ENCODE results near the gene RBBP6. TPM values are rescaled to one million over a fixed set of nuclear protein-coding genes. Genes with fewer than 3 reads are reported as not detected.
A peak's percentile ranks its signal among the peaks of the same experiment; 100 is the strongest.
"Not testable (repeated sequence)": the region's sequence is repeated elsewhere in the genome, so short reads cannot be mapped to it uniquely, and the experiment has no call there.

RBBP6 gene
- total and polyA plus RNA-seq, 4 experiments from 2014 or later, result 26.4 to 102 (median 61.3) TPM

GRCh38 chr16:24609740-24610415 is 70.5 kb downstream of the RBBP6 start:
- CTCF ChIA-PET (ENCODE audit: partially characterized antibody), result interaction anchor here (1.5 kb wide), 1 partner anchor 9 kb away, joined by 4 read pairs; no protein-coding TSS in a partner anchor
- H3K4me3 Mint-ChIP-seq, result peak overlapping the region in 4 of 8 donors; percentile 15 to 36 (median 24)
- peak overlapping the region in 1 of 7 donors; percentile 60 for H3K27ac Mint-ChIP-seq
- H3K36me3 Mint-ChIP-seq, result peaks cover 0 to 3% of the 10 kb centered on the region in 2 donors
- H3K4me1 ChIP-seq (ENCODE audit: insufficient read depth, low read length), result no peaks in the 10 kb centered on the region
- peaks cover 43 to 45% of the 10 kb centered on the region in 2 donors for H3K27me3 Mint-ChIP-seq
- no peaks in the 10 kb centered on the region for H3K9me3 ChIP-seq (ENCODE audit: control insufficient read depth in 1 of 2, low read length in 2 of 2)
- no peak overlapping the region for H3K4me3 ChIP-seq (ENCODE audit: low read length in 2 of 2)
- H3K27ac ChIP-seq (ENCODE audit: low read depth, low read length), result no peak overlapping the region
- no peaks in the 10 kb centered on the region for H3K9me3 Mint-ChIP-seq
- POLR2A ChIA-PET (ENCODE audit: partially characterized antibody), result no interaction called here
- no peaks in the 10 kb centered on the region for H3K27me3 ChIP-seq (ENCODE audit: insufficient read depth, low read length)
- H3K36me3 ChIP-seq (ENCODE audit: insufficient read depth, low read length), result no peaks in the 10 kb centered on the region
- intact Hi-C loops (cut with micrococcal nuclease), result no loop called here
- DNase-seq, result no peak
- H3K4me1 Mint-ChIP-seq, result peaks cover 0 to 15% (median 7%) of the 10 kb centered on the region in 4 donors

DNA sequence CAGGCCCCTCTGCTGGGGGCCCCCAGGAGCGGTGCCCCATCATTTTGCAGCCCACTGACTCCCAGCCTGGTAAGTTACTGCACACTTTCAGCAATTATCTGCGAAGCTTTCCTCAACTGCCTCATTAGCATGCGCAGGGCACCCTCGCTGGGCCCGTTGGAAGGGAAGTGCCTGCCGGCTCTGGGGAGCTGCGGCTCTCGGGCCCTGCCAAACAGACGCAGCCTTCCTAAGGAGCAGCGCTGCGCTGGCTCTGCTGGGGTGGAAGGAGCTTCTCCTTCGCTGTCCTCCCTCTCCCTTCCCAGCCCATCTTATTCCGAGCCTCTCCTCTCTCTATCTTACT is 71.0 kb downstream of the RBBP6 start:
- no peaks in the 10 kb centered on the region for H3K9me3 ChIP-seq (ENCODE audit: control insufficient read depth in 1 of 2, low read length in 2 of 2)
- H3K27ac ChIP-seq (ENCODE audit: low read depth, low read length), result no peak overlapping the region
- intact Hi-C loops (cut with micrococcal nuclease), result no loop called here
- ChIA-PET CTCF (ENCODE audit: partially characterized antibody) (interaction anchor here (1.5 kb wide), 1 partner anchor 9 kb away, joined by 4 read pairs; no protein-coding TSS in a partner anchor), POLR2A (ENCODE audit: partially characterized antibody) (no interaction called here)
- no peak overlapping the region for H3K27ac Mint-ChIP-seq
- peaks cover 43 to 49% of the 10 kb centered on the region in 2 donors for H3K27me3 Mint-ChIP-seq
- no peaks in the 10 kb centered on the region for H3K4me1 ChIP-seq (ENCODE audit: insufficient read depth, low read length)
- no peaks in the 10 kb centered on the region for H3K9me3 Mint-ChIP-seq
- no peaks in the 10 kb centered on the region for H3K36me3 ChIP-seq (ENCODE audit: insufficient read depth, low read length)
- H3K4me3 Mint-ChIP-seq, result peak overlapping the region in 5 of 8 donors; percentile 17 to 36 (median 26)
- H3K27me3 ChIP-seq (ENCODE audit: insufficient read depth, low read length), result no peaks in the 10 kb centered on the region
- peaks cover 0 to 3% of the 10 kb centered on the region in 2 donors for H3K36me3 Mint-ChIP-seq
- no peak for DNase-seq
- H3K4me3 ChIP-seq (ENCODE audit: low read length in 2 of 2), result no peak overlapping the region
- H3K4me1 Mint-ChIP-seq, result peaks cover 0 to 15% (median 7%) of the 10 kb centered on the region in 4 donors

- no peak overlapping the region for H3K27ac ChIP-seq (ENCODE audit: low read depth, low read length)
- Mint-ChIP-seq H3K9me3 (no peaks in the 10 kb centered on the region), H3K36me3 (peaks cover 0 to 3% of the 10 kb centered on the region in 2 donors), H3K27me3 (peaks cover 43 to 47% of the 10 kb centered on the region in 2 donors), H3K27ac (no peak overlapping the region), H3K4me1 (peaks cover 0 to 15% (median 7%) of the 10 kb centered on the region in 4 donors), H3K4me3 (no peak overlapping the region)
- H3K36me3 ChIP-seq (ENCODE audit: insufficient read depth, low read length), result no peaks in the 10 kb centered on the region
- no peaks in the 10 kb centered on the region for H3K9me3 ChIP-seq (ENCODE audit: control insufficient read depth in 1 of 2, low read length in 2 of 2)
- intact Hi-C loops (cut with micrococcal nuclease), result no loop called here
- DNase-seq, result no peak
- CTCF ChIA-PET (ENCODE audit: partially characterized antibody), result no interaction called here
- no peak overlapping the region for H3K4me3 ChIP-seq (ENCODE audit: low read length in 2 of 2)
- H3K4me1 ChIP-seq (ENCODE audit: insufficient read depth, low read length), result no peaks in the 10 kb centered on the region
- no peaks in the 10 kb centered on the region for H3K27me3 ChIP-seq (ENCODE audit: insufficient read depth, low read length)
- POLR2A ChIA-PET (ENCODE audit: partially characterized antibody), result no interaction called here
These were observed 71.9 kb downstream of the RBBP6 start for GRCh38 chr16:24611310-24611709.

GRCh38 chr16:24612656-24613055 is 73.3 kb downstream of the RBBP6 start:
- Histone ChIP-seq H3K4me3 (ENCODE audit: low read length in 2 of 2) (no peak overlapping the region), H3K4me1 (ENCODE audit: insufficient read depth, low read length) (no peaks in the 10 kb centered on the region), H3K27me3 (ENCODE audit: insufficient read depth, low read length) (no peaks in the 10 kb centered on the region), H3K36me3 (ENCODE audit: insufficient read depth, low read length) (no peaks in the 10 kb centered on the region), H3K9me3 (ENCODE audit: control insufficient read depth in 1 of 2, low read length in 2 of 2) (no peaks in the 10 kb centered on the region), H3K27ac (ENCODE audit: low read depth, low read length) (no peak overlapping the region)
- Mint-ChIP-seq H3K4me1 (peaks cover 0 to 15% (median 7%) of the 10 kb centered on the region in 4 donors), H3K36me3 (peaks cover 0 to 3% of the 10 kb centered on the region in 2 donors), H3K4me3 (no peak overlapping the region), H3K27ac (no peak overlapping the region), H3K27me3 (peaks cover 39 to 41% of the 10 kb centered on the region in 2 donors), H3K9me3 (no peaks in the 10 kb centered on the region)
- ChIA-PET POLR2A (ENCODE audit: partially characterized antibody) (no interaction called here), CTCF (ENCODE audit: partially characterized antibody) (no interaction called here)
- DNase-seq, result no peak
- intact Hi-C loops (cut with micrococcal nuclease), result no loop called here

DNA sequence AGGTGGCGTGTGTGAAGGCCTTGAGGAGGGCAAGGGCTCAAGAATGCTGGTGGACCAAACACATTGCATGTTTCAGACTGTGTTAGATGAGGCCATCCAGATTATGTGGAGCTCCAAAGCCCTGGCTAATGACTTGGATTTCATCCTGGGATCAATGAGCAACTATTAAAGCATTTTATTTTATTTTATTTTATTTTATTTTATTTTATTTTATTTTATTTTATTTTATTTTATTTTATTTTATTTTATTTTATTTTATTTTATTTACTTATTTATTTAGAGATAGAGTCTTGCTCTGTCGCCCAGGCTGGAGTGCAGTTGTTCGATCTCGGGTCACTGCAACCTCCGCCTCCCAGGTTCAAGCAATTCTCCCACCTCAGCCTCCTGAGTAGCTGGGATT is 73.9 kb downstream of the RBBP6 start:
- Mint-ChIP-seq H3K27me3 (peaks cover 33 to 35% of the 10 kb centered on the region in 2 donors), H3K4me1 (peaks cover 0 to 15% (median 7%) of the 10 kb centered on the region in 4 donors)
- H3K4me3 ChIP-seq (ENCODE audit: low read length in 2 of 2); H3K27ac Mint-ChIP-seq; POLR2A ChIA-PET (ENCODE audit: partially characterized antibody); DNase-seq; H3K36me3 Mint-ChIP-seq; H3K27ac ChIP-seq (ENCODE audit: low read depth, low read length); H3K4me1 ChIP-seq (ENCODE audit: insufficient read depth, low read length); CTCF ChIA-PET (ENCODE audit: partially characterized antibody); H3K9me3 Mint-ChIP-seq; H3K9me3 ChIP-seq (ENCODE audit: control insufficient read depth in 1 of 2, low read length in 2 of 2); H3K36me3 ChIP-seq (ENCODE audit: insufficient read depth, low read length); intact Hi-C loops (cut with micrococcal nuclease); H3K27me3 ChIP-seq (ENCODE audit: insufficient read depth, low read length); H3K4me3 Mint-ChIP-seq: not testable (repeated sequence)

GRCh38 chr16:24617502-24617901 is 78.1 kb downstream of the RBBP6 start:
- no peak for DNase-seq
- H3K4me1 ChIP-seq (ENCODE audit: insufficient read depth, low read length), result no peaks in the 10 kb centered on the region
- no peaks in the 10 kb centered on the region for H3K36me3 ChIP-seq (ENCODE audit: insufficient read depth, low read length)
- Mint-ChIP-seq H3K27me3 (peaks cover 8 to 9% of the 10 kb centered on the region in 2 donors), H3K4me3 (no peak overlapping the region), H3K4me1 (no peaks in the 10 kb centered on the region), H3K9me3 (no peaks in the 10 kb centered on the region), H3K27ac (no peak overlapping the region), H3K36me3 (no peaks in the 10 kb centered on the region)
- H3K9me3 ChIP-seq (ENCODE audit: control insufficient read depth in 1 of 2, low read length in 2 of 2), result no peaks in the 10 kb centered on the region
- H3K4me3 ChIP-seq (ENCODE audit: low read length in 2 of 2), result no peak overlapping the region
- intact Hi-C loops (cut with micrococcal nuclease), result no loop called here
- no peaks in the 10 kb centered on the region for H3K27me3 ChIP-seq (ENCODE audit: insufficient read depth, low read length)
- H3K27ac ChIP-seq (ENCODE audit: low read depth, low read length), result no peak overlapping the region
- CTCF ChIA-PET (ENCODE audit: partially characterized antibody), result no interaction called here
- POLR2A ChIA-PET (ENCODE audit: partially characterized antibody), result no interaction called here

All from CD4-positive, alpha-beta memory T cell (primary cell).